Neural progenitor cell (in vitro differentiated cells): ENCODE measurements around the gene ALLC.

Experiments used
- CTCF ChIP-seq: fragments of 200-600 bp; sonication (generic); IDR thresholded peaks from 2 replicates; pipeline ENCODE4 v1.5.1; 2017; ENCODE audit warnings: antibody characterized with exemption, mild to moderate bottlenecking
- EZH2 ChIP-seq: fragments of 200-600 bp; sonication (generic); IDR thresholded peaks from 2 replicates; pipeline ENCODE4 v1.6.1; 2017; ENCODE audit warnings: antibody characterized with exemption, mild to moderate bottlenecking, moderate library complexity
- EZH2phosphoT487 ChIP-seq: fragments of 200-600 bp; sonication (generic); IDR thresholded peaks from 2 replicates; pipeline ENCODE4 v1.6.1; 2017; ENCODE audit warnings: antibody characterized with exemption

- TF ChIP-seq CTCF (no peak), EZH2 (no peak), EZH2phosphoT487 (no peak)
Observed at GRCh38 chr2:3745920-3746319, 87.9 kb downstream of the ALLC start.
